Bladder microvascular endothelial cell (primary cell): Measurements from ENCODE around the gene PPP1R12A. TPM values are rescaled to one million over a fixed set of nuclear protein-coding genes. Genes with fewer than 3 reads are reported as not detected.

ENCODE experiments used
- total RNA-seq: library from RNA; depleted of rRNA; stranded (reverse); fragments of >200 nt; gene quantifications from 2 replicates; pipeline ENCODE4 v1.2.3, GENCODE V29; 2014

Gene PPP1R12A
- total RNA-seq = 104 and 183 TPM in 2 replicates

DNA sequence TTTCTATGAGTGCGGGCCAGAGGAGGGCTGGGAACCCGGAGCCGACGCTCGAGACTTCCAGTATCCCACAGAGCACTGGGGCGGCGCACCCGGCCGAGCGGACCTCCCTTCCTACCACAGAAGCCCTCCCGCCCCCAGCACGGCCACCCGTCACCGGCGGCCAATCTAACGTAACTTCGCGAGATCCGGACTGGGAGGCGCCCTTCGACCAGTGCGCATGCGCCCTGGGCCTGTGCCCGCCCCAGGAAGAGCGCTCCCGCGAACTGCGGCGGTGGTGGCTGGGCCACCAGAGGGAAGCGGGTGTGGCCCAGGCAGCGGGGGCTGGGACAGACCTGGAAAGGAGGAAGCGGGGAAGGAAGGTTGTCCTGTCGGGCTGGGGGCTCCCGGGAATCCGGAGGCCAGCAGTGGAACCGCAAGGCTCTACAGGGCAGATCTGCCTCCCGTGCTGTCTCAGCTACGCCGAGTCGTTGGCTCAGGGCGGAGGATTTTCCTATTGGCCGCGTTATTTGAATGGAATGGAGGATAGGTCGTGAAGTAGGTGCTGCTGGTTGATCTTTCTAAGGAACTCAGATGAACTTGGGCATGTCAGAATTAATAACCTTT is at the start of gene PPP1R12A:
Gene PPP1R12A, minus strand, starts transcription at position 77 of the 603 bp plus-strand sequence. CDS start 166 bp downstream, outside the sequence.

Other genes starting within 250 kb of the PPP1R12A start
- gene PAWR, start 244.1 kb downstream of the PPP1R12A start, total RNA-seq = 83.4 and 274 TPM in 2 replicates
- 0.16 and 0.38 TPM in 2 replicates for gene OTOGL, start 164.4 kb upstream of the PPP1R12A start, total RNA-seq